GM19351 (cell line): ENCODE results near the gene ERBB4.

Experiments
- ATAC-seq: cut with Tn5 transposase; IDR thresholded peaks from one replicate; pipeline ENCODE4 v1.9.1; 2021; ENCODE audit warnings: mild to moderate bottlenecking, moderate library complexity; ENCODE audit not compliant: unreplicated experiment

Gene ERBB4

GRCh38 chr2:212538305-212539071, at the start of gene ERBB4:
ERBB4 (minus strand) TSS chr2:212538802; CDS start chr2:212538530, 272 bp downstream.
- ATAC-seq: no peak

GRCh38 chr2:212580117-212580516, 41.5 kb upstream of the ERBB4 start:
- no peak for ATAC-seq

- no peak for ATAC-seq
Observed at GRCh38 chr2:212556296-212556695, 17.7 kb upstream of the ERBB4 start.

- no peak for ATAC-seq
Observed at GRCh38 chr2:212554233-212554632, 15.6 kb upstream of the ERBB4 start.

GRCh38 chr2:212549941-212550340, 11.3 kb upstream of the ERBB4 start:
- ATAC-seq: no peak

GRCh38 chr2:212549463-212549862, 10.9 kb upstream of the ERBB4 start:
- ATAC-seq: no peak

GRCh38 chr2:212548455-212548819, 9.8 kb upstream of the ERBB4 start:
- peak; percentile 43 for ATAC-seq

- ATAC-seq: no peak
Observed at GRCh38 chr2:212547716-212548454, 9.3 kb upstream of the ERBB4 start.

- ATAC-seq: no peak
Observed at GRCh38 chr2:212546669-212547068, 8.1 kb upstream of the ERBB4 start.

GRCh38 chr2:212540341-212540740, 1.7 kb upstream of the ERBB4 start:
- no peak for ATAC-seq

GRCh38 chr2:212539072-212539880, 674 bp upstream of the ERBB4 start:
- peak; percentile 33 for ATAC-seq

- ATAC-seq: no peak
Observed at GRCh38 chr2:212537726-212538304, 787 bp downstream of the ERBB4 start.

GRCh38 chr2:212536817-212537725, 1.5 kb downstream of the ERBB4 start:
- ATAC-seq: no peak

- ATAC-seq: no peak
Observed at GRCh38 chr2:212535996-212536816, 2.4 kb downstream of the ERBB4 start.

GRCh38 chr2:212534336-212534735, 4.3 kb downstream of the ERBB4 start:
- no peak for ATAC-seq

- ATAC-seq: no peak
Observed at GRCh38 chr2:212532585-212532984, 6.0 kb downstream of the ERBB4 start.

- ATAC-seq: no peak
Observed at GRCh38 chr2:212532087-212532486, 6.5 kb downstream of the ERBB4 start.

GRCh38 chr2:212531499-212531898, 7.1 kb downstream of the ERBB4 start:
- no peak for ATAC-seq

- no peak for ATAC-seq
Observed at GRCh38 chr2:212530991-212531390, 7.6 kb downstream of the ERBB4 start.
